Measurements from ENCODE around the gene TRPV5.
"Not testable (repeated sequence)": the region's sequence is repeated elsewhere in the genome, so short reads cannot be mapped to it uniquely, and the experiment has no call there.

TRPV5 gene

GRCh38 chr7:142933624-142934023 lies at the start of gene TRPV5:
TRPV5 (minus strand) TSS chr7:142933746; CDS start chr7:142933459, 287 bp downstream.
- no peak for DNase-seq (ENCODE audit: low read depth)

GRCh38 chr7:142978402-142978801 lies 44.9 kb upstream of the TRPV5 start:
- DNase-seq (ENCODE audit: low read depth): not testable (repeated sequence)

GRCh38 chr7:142974626-142975025 lies 41.1 kb upstream of the TRPV5 start:
- no peak for DNase-seq (ENCODE audit: low read depth)

GRCh38 chr7:142969183-142969582 lies 35.6 kb upstream of the TRPV5 start:
- DNase-seq (ENCODE audit: low read depth): no peak

- no peak for DNase-seq (ENCODE audit: low read depth)
These were observed 34.7 kb upstream of the TRPV5 start for GRCh38 chr7:142968229-142968628.

- no peak for DNase-seq (ENCODE audit: low read depth)
These were observed 31.1 kb upstream of the TRPV5 start for GRCh38 chr7:142964502-142965246.

GRCh38 chr7:142963993-142964392 lies 30.4 kb upstream of the TRPV5 start:
- no peak for DNase-seq (ENCODE audit: low read depth)

- no peak for DNase-seq (ENCODE audit: low read depth)
These were observed 29.4 kb upstream of the TRPV5 start for GRCh38 chr7:142962991-142963390.

- DNase-seq (ENCODE audit: low read depth): no peak
These were observed 28.7 kb upstream of the TRPV5 start, which contains the start of gene KEL for GRCh38 chr7:142961973-142962926. KEL (minus strand) TSS chr7:142962363; CDS start chr7:142962206, 157 bp downstream.

GRCh38 chr7:142961595-142961972 lies 28.0 kb upstream of the TRPV5 start:
- no peak for DNase-seq (ENCODE audit: low read depth)

- DNase-seq (ENCODE audit: low read depth): no peak
These were observed 27.5 kb upstream of the TRPV5 start for GRCh38 chr7:142960955-142961512.

- no peak for DNase-seq (ENCODE audit: low read depth)
These were observed 25.7 kb upstream of the TRPV5 start for GRCh38 chr7:142959202-142959601.

- DNase-seq (ENCODE audit: low read depth): no peak
These were observed 24.2 kb upstream of the TRPV5 start for GRCh38 chr7:142957723-142958122.

GRCh38 chr7:142956951-142957623 lies 23.5 kb upstream of the TRPV5 start:
- no peak for DNase-seq (ENCODE audit: low read depth)

GRCh38 chr7:142954680-142955268 lies 21.2 kb upstream of the TRPV5 start:
- no peak for DNase-seq (ENCODE audit: low read depth)

GRCh38 chr7:142950235-142950634 lies 16.7 kb upstream of the TRPV5 start:
- no peak for DNase-seq (ENCODE audit: low read depth)

GRCh38 chr7:142948603-142949002 lies 15.1 kb upstream of the TRPV5 start:
- no peak for DNase-seq (ENCODE audit: low read depth)

- no peak for DNase-seq (ENCODE audit: low read depth)
These were observed 11.5 kb upstream of the TRPV5 start for GRCh38 chr7:142945001-142945400.

GRCh38 chr7:142943706-142944268 lies 10.2 kb upstream of the TRPV5 start:
- no peak for DNase-seq (ENCODE audit: low read depth)

- no peak for DNase-seq (ENCODE audit: low read depth)
These were observed 9.2 kb upstream of the TRPV5 start for GRCh38 chr7:142942746-142943145.

GRCh38 chr7:142941541-142941940 lies 8.0 kb upstream of the TRPV5 start:
- no peak for DNase-seq (ENCODE audit: low read depth)

All from activated T-cell treated with anti-CD3 and anti-CD28 coated beads for 24 hours (primary cell).